Measurements from ENCODE around the gene LCE1C.

DNA sequence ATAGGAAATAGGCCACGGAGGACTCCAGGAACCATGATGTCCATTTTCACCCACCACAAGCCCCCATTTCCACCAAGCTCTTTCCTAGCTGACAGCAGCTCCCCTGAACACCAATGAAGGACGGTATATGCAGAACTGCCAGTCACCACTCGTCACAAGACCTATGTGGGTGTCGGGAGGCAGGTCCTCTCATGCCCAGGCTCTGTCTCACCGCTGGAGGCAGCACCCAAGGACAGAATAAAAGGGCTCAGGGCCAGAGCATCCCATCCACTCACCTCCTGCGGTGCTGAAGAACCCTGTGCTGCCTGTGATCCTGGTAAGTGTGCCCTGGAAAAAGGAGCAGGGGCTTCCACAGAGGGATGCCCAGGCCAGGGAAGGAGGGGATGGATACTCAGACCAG lies 31.6 kb downstream of the LCE1C start, which contains the start of gene LCE1F:
- TF ChIP-seq, protein P1, sequence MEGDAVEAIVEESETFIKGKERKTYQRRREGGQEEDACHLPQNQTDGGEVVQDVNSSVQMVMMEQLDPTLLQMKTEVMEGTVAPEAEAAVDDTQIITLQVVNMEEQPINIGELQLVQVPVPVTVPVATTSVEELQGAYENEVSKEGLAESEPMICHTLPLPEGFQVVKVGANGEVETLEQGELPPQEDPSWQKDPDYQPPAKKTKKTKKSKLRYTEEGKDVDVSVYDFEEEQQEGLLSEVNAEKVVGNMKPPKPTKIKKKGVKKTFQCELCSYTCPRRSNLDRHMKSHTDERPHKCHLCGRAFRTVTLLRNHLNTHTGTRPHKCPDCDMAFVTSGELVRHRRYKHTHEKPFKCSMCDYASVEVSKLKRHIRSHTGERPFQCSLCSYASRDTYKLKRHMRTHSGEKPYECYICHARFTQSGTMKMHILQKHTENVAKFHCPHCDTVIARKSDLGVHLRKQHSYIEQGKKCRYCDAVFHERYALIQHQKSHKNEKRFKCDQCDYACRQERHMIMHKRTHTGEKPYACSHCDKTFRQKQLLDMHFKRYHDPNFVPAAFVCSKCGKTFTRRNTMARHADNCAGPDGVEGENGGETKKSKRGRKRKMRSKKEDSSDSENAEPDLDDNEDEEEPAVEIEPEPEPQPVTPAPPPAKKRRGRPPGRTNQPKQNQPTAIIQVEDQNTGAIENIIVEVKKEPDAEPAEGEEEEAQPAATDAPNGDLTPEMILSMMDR (IDR thresholded peaks at IDR 0.05 in 8 of 11, conservative IDR thresholded peaks at IDR 0.05 in 3 of 11) = no peak
- TF ChIP-seq POLR2A (IDR thresholded peaks at IDR 0.05) = no peak
- no peak for TF ChIP-seq POLR2AphosphoS5 (IDR thresholded peaks at IDR 0.05)

Measured in spleen (tissue), 7 donors.